ENCODE measurements around the gene TNPO3. TPM values are rescaled to one million over a fixed set of nuclear protein-coding genes. Genes with fewer than 3 reads are reported as not detected.

TNPO3 gene
- total and polyA plus RNA-seq, 2 of the 4 experiments (the other 2 are of a cell fraction), result 24.2 to 77.2 TPM

GRCh38 chr7:128916643-128916915 is 138.3 kb downstream of the TNPO3 start:
- H4K20me1 ChIP-seq (ENCODE audit: insufficient read depth, low read length), result 0 out of 2 replicates have a peak, but pooled peaks cover 3% of the 10 kb centered on the region
- in situ Hi-C loops (cut with MboI; ENCODE audit: low sequenced_read_pairs), result no loop called here
- H3K56ac ChIP-seq (ENCODE audit: extremely low read depth, insufficient read depth, low read length), result no peak overlapping the region
- ATAC-seq (ENCODE audit: low read depth) (no peak), DNase-seq (no peak)
- H2AK9ac ChIP-seq (replicated peaks; ENCODE audit: low read depth, low read length, poor library complexity), result no peak overlapping the region
- no peak overlapping the region for H3K4me3 ChIP-seq (ENCODE audit: insufficient read depth, low read depth, low read length)
- H2AFZ ChIP-seq (replicated peaks; ENCODE audit: low read length, poor library complexity), result no peak overlapping the region
- POLR2A ChIA-PET (ENCODE audit: unreplicated experiment), result no interaction called here
- no peak overlapping the region for H3K27ac ChIP-seq (ENCODE audit: insufficient read depth, low read length)
- no peaks in the 10 kb centered on the region for H3K9me1 ChIP-seq (ENCODE audit: insufficient read depth, low read length)
- H3K79me1 ChIP-seq (ENCODE audit: low read depth in 1 of 2, low read length in 2 of 2), result no peaks in the 10 kb centered on the region
- 80% methylated on average over 1 of the region's 7 CpGs; no CpG with 5 or more reads in 1 of the 2 experiments for WGBS, 2 experiments (ENCODE audit: extremely low coverage in 2 of 2, insufficient read length in 1 of 2)
- no peak overlapping the region for H3K14ac ChIP-seq (replicated peaks; ENCODE audit: low read depth, low read length)
- H3K23ac ChIP-seq (ENCODE audit: low read depth, low read length), result no peak overlapping the region
- H2BK15ac ChIP-seq (ENCODE audit: low read depth, low read length), result no peak overlapping the region
- H4K5ac ChIP-seq (ENCODE audit: low read depth, low read length), result no peak overlapping the region
- BruUV-seq (replicated peaks), result no TSS peak
- CTCF ChIA-PET, result no interaction called here
- no peak overlapping the region for H3K9ac ChIP-seq (ENCODE audit: low read depth, low read length)
- peaks cover 2% of the 10 kb centered on the region; the same call in 1 of the 2 replicates for H3K4me1 ChIP-seq (ENCODE audit: control insufficient read depth, insufficient read depth, low read length)
- no peak overlapping the region for H2BK5ac ChIP-seq (ENCODE audit: low read depth, low read length, poor library complexity, severe bottlenecking)
- H3K9me3 ChIP-seq (ENCODE audit: control insufficient read depth, insufficient read depth, low read length), result peaks cover 5% of the 10 kb centered on the region
- no peak overlapping the region for H3K4ac ChIP-seq (ENCODE audit: low read depth, low read length)
- H3K4me2 ChIP-seq (ENCODE audit: low read depth, low read length), result no peak overlapping the region
- intact Hi-C loops (cut with micrococcal nuclease), result no loop called here
- no peak overlapping the region for H2BK20ac ChIP-seq (ENCODE audit: low read depth, low read length)
- no peak overlapping the region for H2BK120ac ChIP-seq (ENCODE audit: low read depth, low read length)
- H4K91ac ChIP-seq (ENCODE audit: insufficient read depth, low read depth, low read length), result no peak overlapping the region
- no peak for TF ChIP-seq MAFK (IDR thresholded peaks at IDR 0.05; ENCODE audit: low read depth, low read length)
- TF ChIP-seq ELK1 (IDR thresholded peaks at IDR 0.05; ENCODE audit: borderline replicate concordance, low read depth, low read length), result no peak
- no peak for TF ChIP-seq NFE2L2 (IDR thresholded peaks at IDR 0.05; ENCODE audit: low read depth, low read length)
- no peak for TF ChIP-seq SMC3 (IDR thresholded peaks at IDR 0.05; ENCODE audit: low read depth, low read length)
- H4K8ac ChIP-seq (ENCODE audit: low read depth in 2 of 2, low read length in 2 of 2), result no peak overlapping the region
- no peak overlapping the region for H3K18ac ChIP-seq (ENCODE audit: low read depth, low read length)
- peaks cover 78% of the 10 kb centered on the region for H3K27me3 ChIP-seq (ENCODE audit: control insufficient read depth, insufficient read depth, low read length)
- H3K36me3 ChIP-seq (ENCODE audit: control insufficient read depth, insufficient read depth, low read length), result no peaks in the 10 kb centered on the region
- dilution Hi-C loops (cut with HindIII; ENCODE audit: low sequenced_read_pairs, unreplicated experiment), result no loop called here
- no peak overlapping the region for H2AK5ac ChIP-seq (ENCODE audit: low read depth, low read length)
